Measurements from ENCODE around the gene ALPP.
A peak's percentile ranks its signal among the peaks of the same experiment; 100 is the strongest.

ALPP gene

GRCh38 chr2:232351686-232352510, 26.7 kb upstream of the ALPP start:
- Histone ChIP-seq H3K27ac (no peak overlapping the region), H3K27me3 (peaks cover 0 to 53% of the 10 kb centered on the region in 2 donors), H3K4me1 (peaks cover 0 to 19% (median 2%) of the 10 kb centered on the region in 4 donors), H3K36me3 (no peaks in the 10 kb centered on the region), H3K9me3 (peaks cover 0 to 9% (median 6%) of the 10 kb centered on the region in 3 donors), H3K4me3 (no peak overlapping the region)
- DNase-seq, result peak in 1 of 2 donors; percentile 62
- intact Hi-C loops (cut with DNase I; ENCODE audit: low total_unique reads), result no loop called here
- no peak for TF ChIP-seq CTCF (IDR thresholded peaks at IDR 0.05)

GRCh38 chr2:232352511-232353091, 25.9 kb upstream of the ALPP start:
- peaks cover 0 to 19% (median 2%) of the 10 kb centered on the region in 4 donors for H3K4me1 ChIP-seq
- peaks cover 0 to 53% of the 10 kb centered on the region in 2 donors for H3K27me3 ChIP-seq
- no peak overlapping the region for H3K4me3 ChIP-seq
- no peaks in the 10 kb centered on the region for H3K36me3 ChIP-seq
- intact Hi-C loops (cut with DNase I; ENCODE audit: low total_unique reads), result no loop called here
- DNase-seq, result no peak
- TF ChIP-seq CTCF (IDR thresholded peaks at IDR 0.05), result no peak
- peaks cover 0 to 5% (median 3%) of the 10 kb centered on the region in 3 donors for H3K9me3 ChIP-seq
- H3K27ac ChIP-seq, result no peak overlapping the region

DNA sequence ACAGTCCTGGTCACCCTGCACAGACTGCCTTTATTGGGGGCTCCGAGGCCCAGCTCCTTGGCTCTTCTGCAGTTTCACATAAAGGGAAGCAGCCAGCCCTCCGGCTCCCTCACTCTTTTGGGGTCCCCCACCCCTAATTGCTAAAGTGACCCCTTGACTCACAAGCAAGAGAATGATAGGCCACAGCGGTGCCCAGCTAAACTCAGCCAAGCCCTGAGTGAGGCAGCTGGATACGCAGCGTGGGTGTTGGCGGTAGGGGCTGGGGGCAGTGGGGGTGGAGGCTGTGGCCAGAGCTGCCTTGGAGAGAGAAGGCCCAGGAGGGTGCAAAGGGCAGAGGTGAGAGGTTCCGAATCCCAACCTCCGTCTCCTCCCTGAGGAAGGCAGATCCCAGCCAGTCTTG, 25.5 kb upstream of the ALPP start:
- no peak for TF ChIP-seq CTCF (IDR thresholded peaks at IDR 0.05)
- peaks cover 0 to 53% of the 10 kb centered on the region in 2 donors for H3K27me3 ChIP-seq
- no peak for DNase-seq

GRCh38 chr2:232353660-232354059, 24.9 kb upstream of the ALPP start:
- no peak for DNase-seq
- Histone ChIP-seq H3K4me1 (peaks cover 0 to 19% (median 2%) of the 10 kb centered on the region in 4 donors), H3K4me3 (no peak overlapping the region), H3K27me3 (peaks cover 0 to 53% of the 10 kb centered on the region in 2 donors), H3K27ac (no peak overlapping the region), H3K9me3 (peaks cover 0 to 3% (median 0%) of the 10 kb centered on the region in 3 donors), H3K36me3 (no peaks in the 10 kb centered on the region)
- TF ChIP-seq CTCF (IDR thresholded peaks at IDR 0.05), result no peak
- intact Hi-C loops (cut with DNase I; ENCODE audit: low total_unique reads), result no loop called here

More for the DNA sequence above, 25.5 kb upstream of the ALPP start:
- no peak overlapping the region for H3K27ac ChIP-seq
- no peaks in the 10 kb centered on the region for H3K36me3 ChIP-seq
- H3K9me3 ChIP-seq, result peaks cover 0 to 3% (median under 1%) of the 10 kb centered on the region in 3 donors
- intact Hi-C loops (cut with DNase I; ENCODE audit: low total_unique reads), result no loop called here
- no peak overlapping the region for H3K4me3 ChIP-seq
- peaks cover 0 to 19% (median 2%) of the 10 kb centered on the region in 4 donors for H3K4me1 ChIP-seq

DNA sequence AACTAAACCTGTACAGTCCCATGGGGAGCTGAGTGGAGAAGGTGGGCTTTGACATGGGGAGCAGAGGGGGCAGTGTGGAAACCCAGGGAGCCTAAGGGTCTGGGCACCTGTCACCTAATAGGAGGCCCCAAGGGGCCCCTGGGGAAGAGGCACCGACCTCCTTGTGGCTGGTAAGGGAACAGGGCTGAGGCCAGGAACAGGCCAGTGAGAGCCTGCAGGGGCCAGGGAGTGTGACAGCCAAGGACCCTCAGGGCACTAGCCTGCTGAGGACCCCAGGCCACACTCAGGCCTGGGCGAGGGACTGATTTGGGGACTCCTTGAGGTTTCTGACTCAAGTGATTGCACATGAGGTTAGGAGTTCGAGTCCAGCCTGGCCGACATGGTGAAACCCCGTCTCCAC, 24.5 kb upstream of the ALPP start:
- H3K27me3 ChIP-seq, result peaks cover 0 to 53% of the 10 kb centered on the region in 2 donors

More for the DNA sequence above, 24.5 kb upstream of the ALPP start:
- H3K4me1 ChIP-seq, result peaks cover 0 to 19% (median 2%) of the 10 kb centered on the region in 4 donors
- no peak overlapping the region for H3K4me3 ChIP-seq
- H3K27ac ChIP-seq, result no peak overlapping the region
- intact Hi-C loops (cut with DNase I; ENCODE audit: low total_unique reads), result no loop called here
- no peaks in the 10 kb centered on the region for H3K36me3 ChIP-seq
- H3K9me3 ChIP-seq, result peaks cover 0 to under 1% (median 0%) of the 10 kb centered on the region in 3 donors
- TF ChIP-seq CTCF (IDR thresholded peaks at IDR 0.05), result no peak
- DNase-seq, result no peak

All from tibial artery (tissue), 4 donors.